ENCODE results near the gene COX7B.
"Not testable (repeated sequence)": the region's sequence is repeated elsewhere in the genome, so short reads cannot be mapped to it uniquely, and the experiment has no call there.

COX7B gene

GRCh38 chrX:77899081-77899828 is at the start of gene COX7B:
Gene COX7B, plus strand, starts transcription at chrX:77899468. Its CDS starts 86 bp downstream, at chrX:77899554.
- peak; percentile 33 to 54 for DNase-seq

GRCh38 chrX:77875372-77875771 is 23.9 kb upstream of the COX7B start:
- DNase-seq, result no peak

GRCh38 chrX:77881418-77881817 is 17.9 kb upstream of the COX7B start:
- not testable (repeated sequence) for DNase-seq

GRCh38 chrX:77892887-77893286 is 6.4 kb upstream of the COX7B start:
- DNase-seq, result no peak

GRCh38 chrX:77893713-77894112 is 5.6 kb upstream of the COX7B start:
- DNase-seq, result no peak

- peak; percentile 83 to 86 for DNase-seq
These were observed 4.1 kb upstream of the COX7B start, which contains the start of gene MAGT1 for GRCh38 chrX:77894921-77895886. Gene MAGT1, minus strand, starts transcription at chrX:77895435. Its CDS starts 25 bp downstream, at chrX:77895410.

- no peak for DNase-seq
These were observed 1.4 kb downstream of the COX7B start for GRCh38 chrX:77900688-77901087.

GRCh38 chrX:77901506-77901905 is 2.2 kb downstream of the COX7B start:
- DNase-seq, result no peak

- peak; percentile 86 to 91 for DNase-seq
These were observed 11.0 kb downstream of the COX7B start, which contains the start of gene ATP7A for GRCh38 chrX:77910108-77910840. Gene ATP7A, plus strand, starts transcription at chrX:77910693. Its CDS starts 60,949 bp downstream, at chrX:77971642.

- DNase-seq, result no peak
These were observed 18.1 kb downstream of the COX7B start for GRCh38 chrX:77917294-77917933.

GRCh38 chrX:77918568-77918967 is 19.3 kb downstream of the COX7B start:
- no peak for DNase-seq

GRCh38 chrX:77919370-77919769 is 20.1 kb downstream of the COX7B start:
- DNase-seq, result not testable (repeated sequence)

- no peak for DNase-seq
These were observed 23.5 kb downstream of the COX7B start for GRCh38 chrX:77922787-77923186.

GRCh38 chrX:77924320-77924859 is 25.1 kb downstream of the COX7B start:
- DNase-seq, result no peak

- no peak for DNase-seq
These were observed 26.5 kb downstream of the COX7B start for GRCh38 chrX:77925764-77926163.

GRCh38 chrX:77930581-77930980 is 31.3 kb downstream of the COX7B start:
- no peak for DNase-seq

- DNase-seq, result no peak
These were observed 36.6 kb downstream of the COX7B start for GRCh38 chrX:77935886-77936285.

- DNase-seq, result no peak
These were observed 37.0 kb downstream of the COX7B start for GRCh38 chrX:77936299-77936698.

- DNase-seq, result no peak
These were observed 38.0 kb downstream of the COX7B start for GRCh38 chrX:77937291-77937690.

- DNase-seq, result no peak
These were observed 38.9 kb downstream of the COX7B start for GRCh38 chrX:77938083-77938680.

GRCh38 chrX:77945031-77945430 is 45.8 kb downstream of the COX7B start:
- not testable (repeated sequence) for DNase-seq
